Spleen (tissue), 11 donors: ENCODE results near the gene GRK6. TPM values are rescaled to one million over a fixed set of nuclear protein-coding genes. Genes with fewer than 3 reads are reported as not detected.

Experiments
- DNase-seq: peaks from one replicate; pipeline ENCODE4 v3.0.0-alpha.2; 2020
- H3K27ac ChIP-seq, 8 donors: fragments of 200-600 bp; sonication (generic) in 7 of 8; 1 replicate in 4 of 8; 2 replicates in 4 of 8; pipeline versions ENCODE4 v1.5.0 to v1.8.0; 2016 to 2021; ENCODE audit warnings: inconsistent platforms in 4 of 8, mild to moderate bottlenecking in 4 of 8, moderate library complexity in 1 of 8
- H3K27me3 ChIP-seq, 7 donors: fragments of 200-600 bp; sonication (generic) in 6 of 7; replicated peaks in 1 of 7; 1 replicate in 4 of 7; 2 replicates in 3 of 7; pipeline versions ENCODE4 v1.5.0 to v1.8.0; 2016 to 2021; ENCODE audit warnings: inconsistent platforms in 3 of 7, mild to moderate bottlenecking in 1 of 7
- H3K36me3 ChIP-seq, 6 donors: fragments of 200-600 bp; sonication (generic) in 5 of 6; 1 replicate in 4 of 6; 2 replicates in 2 of 6; pipeline versions ENCODE4 v1.5.0 to v1.8.0; 2016 to 2021; ENCODE audit warnings: inconsistent platforms in 2 of 6
- H3K4me1 ChIP-seq, 6 donors: fragments of 200-600 bp; sonication (generic) in 5 of 6; 1 replicate in 3 of 6; 2 replicates in 3 of 6; pipeline versions ENCODE4 v1.5.0 to v1.8.0; 2016 to 2021; ENCODE audit warnings: inconsistent platforms in 3 of 6
- H3K4me3 ChIP-seq, 8 donors: fragments of 200-600 bp; sonication (generic) in 7 of 8; 1 replicate in 4 of 8; 2 replicates in 4 of 8; pipeline versions ENCODE4 v1.5.0 to v1.8.0; 2016 to 2021; ENCODE audit warnings: inconsistent platforms in 4 of 8, mild to moderate bottlenecking in 4 of 8, moderate library complexity in 2 of 8
- H3K9me3 ChIP-seq, 8 donors: fragments of 200-600 bp; sonication (generic) in 7 of 8; 1 replicate in 4 of 8; 2 replicates in 4 of 8; pipeline versions ENCODE4 v1.5.0 to v1.8.0; 2016 to 2021; ENCODE audit warnings: inconsistent platforms in 4 of 8
- POLR2A ChIP-seq, 3 donors: fragments of 450-650 bp; IDR thresholded peaks; one replicate each; pipeline ENCODE4 v1.5.1; 2017; ENCODE audit warnings: antibody characterized with exemption in 3 of 3, mild to moderate bottlenecking in 1 of 3
- POLR2AphosphoS5 ChIP-seq, 3 donors: sonication (generic); formaldehyde crosslinking; IDR thresholded peaks; one replicate each; pipeline ENCODE4 v1.5.1; 2017; ENCODE audit warnings: antibody characterized with exemption in 3 of 3
- WGBS, 5 donors: extraction: QIAGEN DNeasy Blood & Tissue Kit in 3 of 5; methylation state at CpG; one replicate each; pipeline versions ENCODE4 v1.1.5 to v1.1.7; 2013 to 2018; 5-methylcytosine and 5-hydroxymethylcytosine counted together
- intact Hi-C: fragments of 100-400 bp; cut with DNase I; formaldehyde crosslinking; loops from one replicate; pipeline ENCODE4 v1.15.0; 2023; ENCODE audit warnings: low total_unique reads
- polyA plus RNA-seq, 3 donors: library from polyadenylated mRNA; stranded (reverse); fragments of 200-250 nt; gene quantifications; one replicate each; pipeline ENCODE4 v1.2.1, GENCODE V29; 2013
- total RNA-seq, 7 donors: library from RNA; depleted of rRNA in 3 of 7; stranded (reverse); fragments of >200 nt in 3 of 7; fragmentation: NEBNext Ultra II Directional in 4 of 7; extraction: Animal tissue kit (Norgen Biotek cat#: 25700) in 4 of 7; gene quantifications; one replicate each; pipeline versions ENCODE4 v1.1.0 to v1.2.1, GENCODE V29; 2016 to 2021
- TF ChIP-seq, protein P1 (sequence below), 11 experiments: fragments of 200-600 bp in 7 of 11; fragments of 450-650 bp in 4 of 11; sonication (generic) in 4 of 11; IDR thresholded peaks in 8 of 11; conservative IDR thresholded peaks in 3 of 11; 1 replicate in 7 of 11; 2 replicates in 4 of 11; pipeline versions ENCODE4 v1.4.0 to v1.8.0; 2016 to 2021; ENCODE audit warnings: antibody characterized with exemption in 11 of 11, inconsistent platforms in 4 of 11, mild to moderate bottlenecking in 1 of 11
- donor health status: healthy with polysubstance abuse.
- donor health status: DM: no; HTN: no; CAD: no; lungs with moderate emphysema.
- donor health status: DM: no; HTN: no; CAD: no.
- donor health status: Bipolar disorder and iron deficiency.
- donor health status: healthy.
- donor health status: DM: no; HTN: no; CAD: no.
- donor health status: DM: yes; HTN: yes; CAD: no.

Gene GRK6
- total and polyA plus RNA-seq, 10 donors: 45.7 to 170 (median 133) TPM

DNA sequence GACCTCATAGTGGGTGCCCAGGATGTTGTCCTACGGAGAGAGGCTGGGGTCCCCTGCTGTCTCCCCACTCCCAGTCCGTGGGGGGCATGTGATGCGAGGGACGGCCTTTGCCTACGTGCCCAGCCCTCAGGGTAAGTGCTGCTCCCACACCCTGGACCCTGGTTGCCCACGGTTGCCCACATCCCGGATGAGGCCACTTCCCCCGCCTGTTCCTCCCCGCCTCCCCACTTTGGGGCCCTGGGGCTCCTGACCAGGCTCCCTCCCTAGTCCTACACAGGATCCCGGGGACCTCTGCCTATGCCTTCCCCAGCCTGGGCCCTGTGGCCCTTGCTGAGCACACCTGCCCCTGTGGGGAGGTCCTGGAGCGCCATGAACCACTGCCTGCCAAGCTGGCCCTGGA, 40.8 kb upstream of the GRK6 start:
- intact Hi-C loops: no loop called here
- no peaks in the 10 kb centered on the region for H3K9me3 ChIP-seq
- peaks cover 17 to 65% (median 33%) of the 10 kb centered on the region in 6 donors for H3K4me1 ChIP-seq
- H3K4me3 ChIP-seq: no peak overlapping the region
- H3K27ac ChIP-seq: peak overlapping the region in 3 of 8 donors; percentile 11 to 38 (median 23)
- WGBS, 5 donors: 47 to 65% (median 56%) methylated on average over 7 to 11 of the region's 11 CpGs
- H3K36me3 ChIP-seq: no peaks in the 10 kb centered on the region
- no peak for DNase-seq
- no peak for TF ChIP-seq POLR2A (IDR thresholded peaks at IDR 0.05)
- TF ChIP-seq, protein P1, sequence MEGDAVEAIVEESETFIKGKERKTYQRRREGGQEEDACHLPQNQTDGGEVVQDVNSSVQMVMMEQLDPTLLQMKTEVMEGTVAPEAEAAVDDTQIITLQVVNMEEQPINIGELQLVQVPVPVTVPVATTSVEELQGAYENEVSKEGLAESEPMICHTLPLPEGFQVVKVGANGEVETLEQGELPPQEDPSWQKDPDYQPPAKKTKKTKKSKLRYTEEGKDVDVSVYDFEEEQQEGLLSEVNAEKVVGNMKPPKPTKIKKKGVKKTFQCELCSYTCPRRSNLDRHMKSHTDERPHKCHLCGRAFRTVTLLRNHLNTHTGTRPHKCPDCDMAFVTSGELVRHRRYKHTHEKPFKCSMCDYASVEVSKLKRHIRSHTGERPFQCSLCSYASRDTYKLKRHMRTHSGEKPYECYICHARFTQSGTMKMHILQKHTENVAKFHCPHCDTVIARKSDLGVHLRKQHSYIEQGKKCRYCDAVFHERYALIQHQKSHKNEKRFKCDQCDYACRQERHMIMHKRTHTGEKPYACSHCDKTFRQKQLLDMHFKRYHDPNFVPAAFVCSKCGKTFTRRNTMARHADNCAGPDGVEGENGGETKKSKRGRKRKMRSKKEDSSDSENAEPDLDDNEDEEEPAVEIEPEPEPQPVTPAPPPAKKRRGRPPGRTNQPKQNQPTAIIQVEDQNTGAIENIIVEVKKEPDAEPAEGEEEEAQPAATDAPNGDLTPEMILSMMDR (IDR thresholded peaks at IDR 0.05 in 8 of 11, conservative IDR thresholded peaks at IDR 0.05 in 3 of 11): no peak
- TF ChIP-seq POLR2AphosphoS5 (IDR thresholded peaks at IDR 0.05): no peak
- H3K27me3 ChIP-seq: peaks cover 0 to 32% (median 0%) of the 10 kb centered on the region in 7 donors

DNA sequence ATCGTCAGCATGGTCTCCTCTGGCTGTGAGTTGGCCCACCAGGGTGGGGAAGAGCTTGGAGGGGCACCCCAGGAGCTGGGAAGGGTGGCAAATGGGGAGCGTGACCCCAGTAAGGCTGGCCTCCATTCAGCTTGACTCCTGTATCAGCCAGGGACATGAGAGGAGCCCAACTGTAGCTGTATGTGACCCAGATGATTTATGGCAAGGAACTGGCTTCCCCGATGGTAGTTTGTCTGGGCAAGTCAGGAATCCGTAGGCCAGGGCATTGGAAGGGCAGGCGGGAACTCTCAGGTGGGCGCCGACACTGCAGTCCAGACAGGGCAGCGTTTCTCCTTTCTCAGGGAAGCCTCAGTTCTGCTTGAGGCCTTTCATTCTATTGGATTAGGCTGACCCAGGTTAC, 39.9 kb upstream of the GRK6 start:
- Histone ChIP-seq H3K27ac (no peak overlapping the region), H3K36me3 (no peaks in the 10 kb centered on the region), H3K27me3 (peaks cover 0 to 26% (median 0%) of the 10 kb centered on the region in 7 donors), H3K9me3 (no peaks in the 10 kb centered on the region), H3K4me3 (no peak overlapping the region), H3K4me1 (peaks cover 17 to 70% (median 35%) of the 10 kb centered on the region in 6 donors)
- DNase-seq: no peak
- intact Hi-C loops: no loop called here
- no peak for TF ChIP-seq POLR2AphosphoS5 (IDR thresholded peaks at IDR 0.05)
- TF ChIP-seq, protein P1 (IDR thresholded peaks at IDR 0.05 in 8 of 11, conservative IDR thresholded peaks at IDR 0.05 in 3 of 11): no peak
- TF ChIP-seq POLR2A (IDR thresholded peaks at IDR 0.05): no peak
- 90 to 93% (median 92%) methylated on average over 8 of the region's 8 CpGs for WGBS, 5 donors

DNA sequence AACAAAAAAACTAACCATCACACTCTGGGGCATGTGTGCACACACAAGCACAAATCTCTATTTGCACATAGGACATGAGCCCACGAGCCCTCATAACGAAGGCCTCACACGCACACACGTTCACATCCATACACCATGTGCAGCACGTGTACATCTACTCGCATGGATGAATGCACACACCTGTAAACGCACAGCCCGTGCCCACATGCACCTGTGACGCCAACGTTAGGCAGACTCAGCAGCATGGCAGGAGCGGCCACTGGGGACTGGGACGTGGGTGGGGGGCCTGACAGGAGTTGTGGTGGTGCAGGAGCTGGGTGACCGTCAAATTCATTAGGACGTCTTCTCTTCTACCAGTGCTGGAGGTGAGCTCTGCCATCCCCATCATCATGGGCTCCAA, 39.1 kb upstream of the GRK6 start:
- WGBS, 5 donors: 80 to 96% (median 85%) methylated on average over 12 to 14 of the region's 14 CpGs
- TF ChIP-seq POLR2AphosphoS5 (IDR thresholded peaks at IDR 0.05) (no peak), POLR2A (IDR thresholded peaks at IDR 0.05) (no peak)
- TF ChIP-seq, protein P1 (IDR thresholded peaks at IDR 0.05 in 8 of 11, conservative IDR thresholded peaks at IDR 0.05 in 3 of 11): no peak
- no peaks in the 10 kb centered on the region for H3K36me3 ChIP-seq

DNA sequence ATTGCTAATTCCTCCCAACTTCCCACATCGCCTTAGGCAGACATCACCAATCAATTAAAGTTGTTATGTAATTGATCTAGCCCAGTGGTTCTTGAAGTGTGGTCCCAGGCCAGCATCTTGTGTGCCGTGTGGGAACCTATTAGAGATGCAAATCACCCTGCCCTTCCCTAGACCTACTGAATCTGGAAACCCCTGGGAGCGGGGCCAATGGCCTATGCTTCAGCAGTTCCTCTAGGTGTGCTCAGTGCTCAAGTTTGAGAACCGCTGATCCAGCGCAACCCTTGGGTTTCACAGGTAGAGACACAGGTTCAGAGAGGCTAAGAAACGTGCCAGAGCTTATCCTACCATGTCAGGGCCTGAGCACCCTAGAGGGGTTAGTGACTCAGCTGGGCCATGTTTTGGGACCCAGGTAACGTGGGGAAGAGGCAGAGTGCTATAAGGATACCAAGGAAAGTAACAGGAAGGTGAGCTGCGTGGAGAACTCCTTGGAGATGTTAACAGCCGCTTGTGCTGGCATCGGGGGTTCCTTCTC, 37.9 kb upstream of the GRK6 start:
- 79 to 92% (median 83%) methylated on average over 10 of the region's 10 CpGs for whole genome bisulfite sequencing, 5 donors
- peaks cover 17 to 70% (median 38%) of the 10 kb centered on the region in 6 donors for H3K4me1 ChIP-seq
- H3K9me3 ChIP-seq: no peaks in the 10 kb centered on the region
- H3K4me3 ChIP-seq: peak overlapping the region in 1 of 8 donors; percentile 18
- DNase-seq: no peak
- H3K27me3 ChIP-seq: peaks cover 0 to 23% (median 0%) of the 10 kb centered on the region in 7 donors
- TF ChIP-seq POLR2A (IDR thresholded peaks at IDR 0.05): no peak
- TF ChIP-seq, protein P1 (IDR thresholded peaks at IDR 0.05 in 8 of 11, conservative IDR thresholded peaks at IDR 0.05 in 3 of 11): no peak
- no peak for TF ChIP-seq POLR2AphosphoS5 (IDR thresholded peaks at IDR 0.05)
- no peaks in the 10 kb centered on the region for H3K36me3 ChIP-seq
- peak overlapping the region in 7 of 8 donors; percentile 5 to 86 (median 55) for H3K27ac ChIP-seq
- intact Hi-C loops: no loop called here

More for the DNA sequence above, 39.1 kb upstream of the GRK6 start:
- intact Hi-C loops: no loop called here
- H3K4me1 ChIP-seq: peaks cover 17 to 66% (median 35%) of the 10 kb centered on the region in 6 donors
- peaks cover 0 to 24% (median 0%) of the 10 kb centered on the region in 7 donors for H3K27me3 ChIP-seq
- no peak for DNase-seq
- peak overlapping the region in 1 of 8 donors; percentile 86 for H3K27ac ChIP-seq
- H3K4me3 ChIP-seq: no peak overlapping the region
- no peaks in the 10 kb centered on the region for H3K9me3 ChIP-seq
